HG02571 (cell line): Measurements from ENCODE around the gene ASTN1.

ENCODE experiments used
- ATAC-seq: cut with Tn5 transposase; IDR thresholded peaks from one replicate; pipeline ENCODE4 v1.9.1; 2021; ENCODE audit warnings: mild to moderate bottlenecking, moderate library complexity; ENCODE audit not compliant: unreplicated experiment

Gene ASTN1

GRCh38 chr1:176996456-176997090, 167.9 kb downstream of the ASTN1 start:
- ATAC-seq = no peak

DNA sequence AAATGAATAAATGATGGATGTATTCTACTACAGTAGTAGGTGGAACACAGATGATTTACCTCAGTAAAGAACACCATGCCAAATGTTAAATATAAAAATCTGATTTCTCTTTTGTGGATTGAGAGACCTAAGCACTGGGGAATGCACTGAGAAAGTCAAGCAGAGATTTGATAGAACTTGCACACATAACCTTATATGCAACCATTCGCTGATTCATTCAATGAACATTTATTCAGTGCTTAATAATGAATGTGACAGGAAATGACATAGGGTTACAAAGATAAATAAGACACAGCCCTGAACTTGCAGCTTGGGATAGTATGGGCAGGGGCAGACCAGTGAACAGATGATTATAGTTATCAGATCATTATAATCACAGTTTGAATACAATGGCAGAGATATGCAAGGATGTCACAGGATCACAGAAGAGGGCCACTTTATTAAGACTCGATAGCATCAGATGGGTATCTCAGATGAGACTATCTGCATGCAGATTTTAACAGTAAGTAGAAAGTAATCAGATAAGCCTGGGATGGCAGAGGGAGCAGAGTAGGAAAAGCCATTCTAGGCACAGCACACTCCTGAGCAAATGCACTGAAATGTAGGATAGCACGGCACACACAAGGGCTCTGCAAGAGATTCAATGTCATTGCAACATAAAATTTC, 169.4 kb downstream of the ASTN1 start:
- no peak for ATAC-seq

GRCh38 chr1:176993587-176993986, 170.9 kb downstream of the ASTN1 start:
- no peak for ATAC-seq

- no peak for ATAC-seq
Measured at GRCh38 chr1:176989754-176990153, 174.8 kb downstream of the ASTN1 start.

DNA sequence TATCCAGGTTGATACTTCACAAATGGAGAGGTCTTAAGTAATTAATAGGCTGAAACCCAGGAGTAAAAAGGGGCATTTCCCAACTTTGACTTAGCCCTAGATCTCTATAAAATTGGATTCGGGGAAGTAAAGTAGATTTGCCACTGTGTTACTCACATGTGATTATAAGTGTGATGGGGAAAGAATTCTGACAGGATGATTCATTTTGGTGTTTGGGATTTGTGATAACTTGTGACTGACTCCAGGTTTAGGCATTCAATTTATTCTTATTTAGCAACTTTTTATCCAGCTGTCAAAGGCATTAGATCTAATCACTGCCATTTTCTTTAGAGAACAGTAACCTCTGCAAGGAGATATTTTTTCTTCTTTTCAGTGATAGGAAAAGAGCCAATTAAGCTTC, 175.5 kb downstream of the ASTN1 start:
- ATAC-seq = no peak

DNA sequence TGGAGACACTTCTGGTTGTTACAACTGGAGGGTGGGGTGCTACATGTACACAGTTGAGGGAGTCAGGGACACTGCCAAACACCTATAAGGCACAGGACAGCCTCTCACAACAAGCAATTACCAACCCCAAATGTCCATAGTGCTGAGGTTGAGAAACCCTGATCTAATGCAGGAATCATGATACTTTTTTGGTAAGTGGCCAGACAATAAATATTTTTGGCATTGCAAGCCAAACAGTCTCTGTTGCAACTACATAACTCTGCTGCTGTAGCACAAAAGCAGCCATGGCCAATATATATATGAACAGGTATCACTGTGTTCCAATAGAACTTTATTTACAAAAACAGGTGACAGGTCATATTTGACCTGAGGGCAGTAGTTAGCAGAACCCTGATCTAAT, 177.5 kb downstream of the ASTN1 start:
- ATAC-seq = no peak

- ATAC-seq = no peak
Measured at GRCh38 chr1:176983731-176984130, 180.8 kb downstream of the ASTN1 start.

DNA sequence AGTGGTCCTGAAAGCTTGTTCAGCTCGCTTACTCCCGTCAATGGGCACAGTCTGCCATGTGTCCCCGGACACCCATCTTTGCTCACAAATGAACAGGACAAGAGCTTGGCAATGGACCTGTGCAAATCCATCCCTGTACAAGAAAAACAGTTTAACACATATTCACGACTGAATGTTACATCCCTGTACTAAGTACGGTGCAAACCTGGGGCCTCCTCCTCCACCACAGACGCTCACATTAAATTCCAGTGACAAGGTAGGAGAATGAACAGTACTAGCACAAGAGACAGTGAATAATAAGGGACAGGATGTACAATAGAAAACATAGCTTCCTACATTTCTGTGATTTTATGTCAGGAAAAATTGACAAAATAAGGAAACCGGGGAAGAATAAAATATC, 187.7 kb downstream of the ASTN1 start:
- no peak for ATAC-seq

- no peak for ATAC-seq
Measured at GRCh38 chr1:176976225-176976624, 188.3 kb downstream of the ASTN1 start.

- ATAC-seq = no peak
Measured at GRCh38 chr1:176964687-176965086, 199.8 kb downstream of the ASTN1 start.

DNA sequence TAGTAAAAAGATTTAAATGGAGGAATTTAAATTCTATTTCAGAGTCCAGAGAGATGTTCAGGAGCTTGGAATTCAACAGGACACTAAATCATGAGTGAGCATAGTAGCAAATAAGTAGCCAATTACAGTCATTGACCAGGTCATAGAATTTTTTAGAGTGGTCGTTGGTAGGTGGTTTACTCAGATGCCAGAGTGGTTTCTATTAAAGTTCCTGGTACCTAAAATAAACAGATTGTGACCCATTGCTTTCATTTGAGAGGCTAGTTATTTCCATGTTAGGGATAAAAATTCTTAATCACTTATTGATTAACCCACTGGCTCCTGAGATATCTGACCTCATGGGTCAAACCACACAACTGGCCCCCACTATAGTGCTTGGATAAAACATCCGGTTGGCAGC, 201.3 kb downstream of the ASTN1 start:
- no peak for ATAC-seq

GRCh38 chr1:176961678-176962077, 202.8 kb downstream of the ASTN1 start:
- no peak for ATAC-seq

GRCh38 chr1:176959191-176959820, 205.2 kb downstream of the ASTN1 start:
- no peak for ATAC-seq

GRCh38 chr1:176957603-176958002, 206.9 kb downstream of the ASTN1 start:
- ATAC-seq = no peak

GRCh38 chr1:176954242-176954641, 210.3 kb downstream of the ASTN1 start:
- no peak for ATAC-seq

DNA sequence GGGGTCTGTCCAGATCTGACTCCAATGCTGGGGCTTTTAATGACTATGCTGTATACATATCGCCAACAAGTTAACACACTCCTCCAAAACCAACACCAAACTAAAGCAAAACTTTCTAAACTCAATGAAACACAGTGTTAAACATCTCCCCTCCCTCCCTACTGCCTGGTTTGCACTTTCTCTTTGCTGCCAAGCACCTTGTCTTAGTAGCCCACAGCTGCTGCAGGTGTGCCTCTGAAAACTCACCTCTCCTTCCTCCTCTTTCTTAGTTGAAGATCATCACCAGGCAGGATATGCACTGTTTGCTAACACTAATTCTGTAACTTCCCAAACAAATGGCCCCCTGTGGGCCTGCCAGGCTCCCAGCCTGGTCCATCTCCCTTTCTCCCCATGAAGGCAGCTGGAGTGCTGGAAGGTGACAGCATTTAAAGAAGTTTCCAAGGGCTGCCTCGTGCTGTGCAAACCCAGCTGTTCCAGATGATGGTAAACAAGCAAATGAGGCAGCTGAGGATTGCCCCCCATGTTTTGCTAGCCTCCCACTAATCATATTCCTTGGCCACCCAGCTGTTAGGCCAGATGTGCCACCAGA, 213.7 kb downstream of the ASTN1 start:
- no peak for ATAC-seq

DNA sequence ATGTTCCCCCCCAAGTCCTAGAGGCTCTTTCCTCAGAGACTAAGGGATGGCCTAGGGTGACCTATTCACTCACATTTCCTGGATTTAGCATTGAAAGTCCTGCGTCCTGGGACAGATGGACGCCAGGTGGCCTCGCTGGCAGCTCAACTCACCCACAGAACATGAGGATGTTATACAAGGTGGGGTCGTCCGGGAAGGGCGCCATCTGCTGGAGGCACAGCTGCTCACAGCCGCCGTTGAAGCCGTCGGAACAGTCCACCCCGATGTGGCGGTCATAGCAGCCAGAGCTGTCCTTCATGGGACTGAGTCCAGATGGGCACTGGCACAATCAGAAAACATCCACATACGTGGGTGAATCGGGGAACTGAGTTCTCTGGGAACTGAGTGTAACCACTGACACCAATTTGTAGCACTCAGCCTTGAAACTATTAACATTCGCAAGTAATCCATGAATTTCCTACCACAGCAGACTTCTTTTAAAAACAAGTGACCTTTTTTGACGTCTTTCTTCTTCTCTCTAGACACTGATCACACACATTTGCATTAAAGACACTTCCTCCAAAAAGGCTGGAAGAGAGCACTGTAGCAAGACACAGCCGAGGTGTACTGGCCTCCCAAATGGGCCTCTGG, 215.4 kb downstream of the ASTN1 start:
- no peak for ATAC-seq

DNA sequence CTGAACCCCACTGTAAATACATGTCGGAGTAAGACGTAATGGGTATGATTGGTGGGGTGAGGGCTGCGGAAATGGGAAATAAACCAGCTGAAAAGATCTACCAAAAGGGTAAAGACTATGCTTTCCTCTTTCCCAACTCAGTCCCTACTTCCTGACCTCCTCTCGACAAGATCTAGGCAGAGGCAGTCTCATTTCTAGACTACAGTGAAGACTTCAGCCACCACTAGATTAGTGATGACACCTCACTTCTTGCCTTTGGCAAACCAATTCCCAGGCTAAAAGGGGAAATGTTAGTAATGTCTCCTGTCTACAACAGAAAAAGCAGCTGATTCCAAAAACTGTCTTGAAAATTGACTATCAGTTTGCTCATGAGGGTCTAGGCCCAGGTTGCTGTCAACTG, 219.9 kb downstream of the ASTN1 start:
- ATAC-seq = no peak

GRCh38 chr1:176943783-176944182, 220.7 kb downstream of the ASTN1 start:
- ATAC-seq = no peak

GRCh38 chr1:176942346-176942745, 222.2 kb downstream of the ASTN1 start:
- no peak for ATAC-seq

- ATAC-seq = no peak
Measured at GRCh38 chr1:176939993-176940392, 224.5 kb downstream of the ASTN1 start.

- no peak for ATAC-seq
Measured at GRCh38 chr1:176938375-176938774, 226.1 kb downstream of the ASTN1 start.
